MG63 (cell line): Measurements from ENCODE around the gene WASL. TPM values are rescaled to one million over a fixed set of nuclear protein-coding genes. Genes with fewer than 3 reads are reported as not detected.

Source experiments
- DNase-seq: peaks from one replicate; pipeline ENCODE4 v3.0.0-alpha.2; 2020
- H3K27me3 ChIP-seq: fragments of 250-450 bp; sonication (Bioruptor Pico); 2 replicates; pipeline ENCODE4 v1.5.1; 2020; ENCODE audit warnings: mild to moderate bottlenecking, moderate library complexity
- H3K36me3 ChIP-seq: fragments of 250-450 bp; sonication (Bioruptor Pico); 2 replicates; pipeline ENCODE4 v1.5.1; 2020; ENCODE audit warnings: mild to moderate bottlenecking, moderate library complexity
- H3K4me3 ChIP-seq: fragments of 250-450 bp; sonication (Bioruptor Pico); 2 replicates; pipeline ENCODE4 v1.5.1; 2020; ENCODE audit warnings: mild to moderate bottlenecking, moderate library complexity
- H3K9me3 ChIP-seq: fragments of 250-450 bp; sonication (Bioruptor Pico); 2 replicates; pipeline ENCODE4 v1.5.1; 2020; ENCODE audit warnings: mild to moderate bottlenecking, moderate library complexity
- total RNA-seq: library from RNA; depleted of rRNA; stranded (reverse); fragments of >200 nt; shearing (Covaris generic); gene quantifications from 2 replicates; pipeline ENCODE4 v1.2.3, GENCODE V29; 2014; ENCODE audit warnings: low replicate concordance

Gene WASL
- total RNA-seq, 1 experiment from 2014 or later: 1.4 TPM

DNA sequence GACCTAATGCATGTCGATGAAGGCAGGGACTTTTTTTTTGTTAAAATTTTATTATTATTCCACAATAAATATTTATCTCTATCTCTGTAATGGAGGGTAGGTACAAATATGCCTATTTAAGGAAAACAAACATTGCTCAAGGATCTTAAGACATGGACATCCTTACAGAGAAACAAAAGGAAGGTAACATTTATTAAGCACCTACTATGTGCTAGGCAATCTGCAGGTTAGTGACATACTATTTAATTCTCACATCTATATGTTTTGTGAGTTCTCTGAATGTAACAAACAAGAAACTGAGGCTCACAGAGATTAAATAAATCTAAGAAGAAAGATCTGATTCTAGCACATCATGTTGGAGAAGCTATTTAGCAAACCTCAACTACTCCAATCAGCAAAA is 61.1 kb downstream of the WASL start:
- no peak overlapping the region for H3K4me3 ChIP-seq
- H3K36me3 ChIP-seq: peaks cover 4% of the 10 kb centered on the region; the same call in 1 of the 2 replicates
- no peak for DNase-seq
- H3K27me3 ChIP-seq: no peaks in the 10 kb centered on the region
- no peaks in the 10 kb centered on the region for H3K9me3 ChIP-seq

DNA sequence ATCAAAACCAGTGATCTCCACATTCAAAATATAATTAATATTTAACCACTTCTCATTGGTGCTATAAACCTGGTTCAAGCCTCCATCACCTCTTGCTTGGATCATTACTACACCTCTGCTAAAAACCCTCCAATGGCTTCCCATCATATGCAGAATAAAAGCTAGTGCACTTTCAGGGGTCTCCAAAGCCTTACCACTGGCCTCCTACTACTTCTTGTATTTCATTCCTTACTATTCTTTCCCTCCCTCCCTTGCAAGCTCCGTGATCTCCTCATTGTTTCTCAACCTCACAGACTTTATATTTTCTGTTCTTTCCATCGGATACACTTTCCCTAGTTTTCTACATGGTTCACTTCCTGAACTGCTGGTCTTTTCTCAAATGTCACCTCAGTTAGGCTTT is 61.6 kb downstream of the WASL start:
- Histone ChIP-seq H3K27me3 (no peaks in the 10 kb centered on the region), H3K36me3 (peaks cover 3% of the 10 kb centered on the region; the same call in 1 of the 2 replicates), H3K4me3 (no peak overlapping the region), H3K9me3 (no peaks in the 10 kb centered on the region)
- no peak for DNase-seq

DNA sequence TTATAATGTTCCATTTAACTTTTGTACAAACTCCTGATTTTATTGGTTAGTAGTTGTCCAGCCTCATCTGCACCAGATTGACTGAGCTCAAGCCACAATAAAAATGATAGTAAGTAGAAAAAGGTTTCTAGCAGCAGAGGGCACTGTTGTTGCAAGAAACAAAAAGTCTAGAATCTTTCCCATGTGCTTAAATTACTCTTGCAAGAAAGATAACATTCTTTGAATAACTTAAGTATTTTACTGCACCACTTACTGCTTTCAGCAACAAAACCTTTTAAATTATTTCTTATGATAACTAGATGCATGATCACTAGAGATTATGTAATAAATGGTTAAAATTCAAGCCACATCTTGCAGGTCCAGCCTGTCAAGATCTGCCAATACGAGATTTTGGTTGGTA is 66.1 kb downstream of the WASL start:
- H3K4me3 ChIP-seq: no peak overlapping the region
- H3K36me3 ChIP-seq: peaks cover 9% of the 10 kb centered on the region
- no peak for DNase-seq
- H3K9me3 ChIP-seq: no peaks in the 10 kb centered on the region
- H3K27me3 ChIP-seq: no peaks in the 10 kb centered on the region

DNA sequence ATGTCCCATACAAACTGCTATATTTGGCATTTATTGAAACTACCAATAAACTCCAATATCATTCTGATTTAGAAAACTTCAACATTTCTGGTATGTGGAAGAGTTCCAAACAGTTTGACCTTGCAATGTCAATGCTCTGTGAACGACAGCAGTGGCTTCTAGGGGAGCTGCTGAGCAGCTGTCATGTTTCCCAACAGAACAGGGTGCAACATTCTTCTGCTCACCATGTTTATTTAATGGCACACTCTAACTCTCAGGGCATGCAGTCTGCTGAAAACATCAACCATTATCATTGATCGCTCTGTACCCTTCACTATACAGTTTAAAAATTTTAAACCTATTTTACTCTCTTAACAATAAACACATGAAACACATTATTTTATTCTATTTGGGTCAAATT is 67.2 kb downstream of the WASL start:
- H3K9me3 ChIP-seq: no peaks in the 10 kb centered on the region
- DNase-seq: no peak
- no peaks in the 10 kb centered on the region for H3K27me3 ChIP-seq
- no peak overlapping the region for H3K4me3 ChIP-seq
- H3K36me3 ChIP-seq: peaks cover 9% of the 10 kb centered on the region

DNA sequence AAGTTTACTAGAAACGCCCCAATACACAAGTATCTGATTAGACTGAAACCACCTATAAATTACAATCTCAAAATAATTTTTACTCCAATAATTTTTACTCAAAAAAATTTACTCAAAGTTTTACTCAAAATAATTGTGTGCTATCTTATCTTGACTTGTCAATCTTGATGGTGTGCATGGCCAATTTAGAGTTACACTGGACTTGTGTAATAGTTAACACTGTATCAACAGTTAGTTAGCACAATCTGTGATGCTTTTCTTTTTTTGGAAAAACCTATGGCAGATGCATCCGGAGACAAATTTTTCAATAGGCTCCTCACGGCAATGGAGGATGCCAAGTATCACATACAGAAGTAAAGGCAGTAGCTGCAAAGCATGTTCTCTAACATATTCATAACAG is 68.2 kb downstream of the WASL start:
- Histone ChIP-seq H3K27me3 (no peaks in the 10 kb centered on the region), H3K4me3 (no peak overlapping the region), H3K9me3 (no peaks in the 10 kb centered on the region), H3K36me3 (peaks cover 9% of the 10 kb centered on the region)
- no peak for DNase-seq

DNA sequence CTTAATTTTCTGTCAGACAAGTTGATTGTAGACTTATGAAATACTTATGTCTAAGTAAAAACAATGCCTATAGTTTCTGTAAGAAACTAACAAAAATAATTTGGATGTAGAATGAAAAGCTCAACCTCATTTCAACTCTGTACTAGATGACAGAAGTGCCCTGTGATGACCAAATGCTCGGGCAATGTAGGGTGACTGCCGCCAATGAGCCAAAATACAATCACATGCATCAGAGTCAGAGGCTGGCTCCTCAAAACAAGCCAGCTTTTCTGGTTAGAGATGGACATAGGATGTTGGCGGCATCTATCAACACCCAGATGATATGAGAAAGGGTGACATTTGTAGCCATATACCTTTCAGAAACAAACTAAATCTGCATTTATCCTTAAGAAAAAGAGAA is 69.2 kb downstream of the WASL start:
- Histone ChIP-seq H3K9me3 (no peaks in the 10 kb centered on the region), H3K27me3 (no peaks in the 10 kb centered on the region), H3K4me3 (no peak overlapping the region), H3K36me3 (peaks cover 9% of the 10 kb centered on the region)
- no peak for DNase-seq

DNA sequence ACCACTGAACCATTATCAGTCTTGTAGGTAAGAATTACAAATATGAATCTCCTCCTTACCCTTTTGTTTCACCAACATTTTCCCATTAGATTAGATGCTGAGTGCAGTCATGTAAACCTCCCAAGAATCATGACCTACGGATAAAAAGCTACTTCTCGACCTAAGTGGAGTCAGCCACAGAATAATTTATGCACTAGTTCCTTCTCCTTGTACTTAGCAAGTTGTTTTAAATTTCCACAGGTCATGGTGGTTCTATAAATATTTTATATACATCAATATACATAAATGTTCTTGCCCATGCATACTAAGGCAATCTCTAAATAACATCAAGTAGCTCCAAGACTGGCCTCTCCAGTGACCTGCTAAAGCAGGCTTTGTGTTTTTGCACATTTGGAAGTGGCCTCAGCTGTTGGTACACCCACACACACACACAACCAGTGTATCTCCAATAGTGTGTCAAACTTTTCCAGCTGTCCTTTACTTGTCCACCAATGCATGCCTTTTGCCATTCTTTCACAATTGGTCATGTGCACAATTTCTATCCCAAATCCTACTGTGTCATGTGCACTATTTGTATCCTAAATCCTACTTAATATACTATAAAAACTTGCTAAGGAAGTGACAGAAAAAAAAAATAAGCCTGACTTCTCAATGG is 71.6 kb downstream of the WASL start:
- no peaks in the 10 kb centered on the region for H3K9me3 ChIP-seq
- no peaks in the 10 kb centered on the region for H3K27me3 ChIP-seq
- peaks cover 5% of the 10 kb centered on the region for H3K36me3 ChIP-seq
- no peak for DNase-seq
- no peak overlapping the region for H3K4me3 ChIP-seq

DNA sequence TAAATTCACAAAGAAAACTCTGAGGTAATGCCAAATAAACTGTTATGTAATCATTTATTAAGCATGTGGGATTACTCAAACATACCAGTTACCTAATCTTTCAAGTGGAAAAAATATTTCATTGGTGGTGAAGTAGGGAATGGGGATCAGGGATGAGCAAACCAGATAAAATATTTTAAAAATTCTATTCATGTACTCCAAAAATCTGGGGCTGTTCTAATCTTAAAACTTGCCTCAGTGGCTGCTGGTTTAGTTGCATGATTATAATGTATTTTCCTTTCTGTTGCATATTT is 73.7 kb downstream of the WASL start:
- Histone ChIP-seq H3K4me3 (no peak overlapping the region), H3K27me3 (no peaks in the 10 kb centered on the region), H3K9me3 (no peaks in the 10 kb centered on the region), H3K36me3 (no peaks in the 10 kb centered on the region)
- no peak for DNase-seq

DNA sequence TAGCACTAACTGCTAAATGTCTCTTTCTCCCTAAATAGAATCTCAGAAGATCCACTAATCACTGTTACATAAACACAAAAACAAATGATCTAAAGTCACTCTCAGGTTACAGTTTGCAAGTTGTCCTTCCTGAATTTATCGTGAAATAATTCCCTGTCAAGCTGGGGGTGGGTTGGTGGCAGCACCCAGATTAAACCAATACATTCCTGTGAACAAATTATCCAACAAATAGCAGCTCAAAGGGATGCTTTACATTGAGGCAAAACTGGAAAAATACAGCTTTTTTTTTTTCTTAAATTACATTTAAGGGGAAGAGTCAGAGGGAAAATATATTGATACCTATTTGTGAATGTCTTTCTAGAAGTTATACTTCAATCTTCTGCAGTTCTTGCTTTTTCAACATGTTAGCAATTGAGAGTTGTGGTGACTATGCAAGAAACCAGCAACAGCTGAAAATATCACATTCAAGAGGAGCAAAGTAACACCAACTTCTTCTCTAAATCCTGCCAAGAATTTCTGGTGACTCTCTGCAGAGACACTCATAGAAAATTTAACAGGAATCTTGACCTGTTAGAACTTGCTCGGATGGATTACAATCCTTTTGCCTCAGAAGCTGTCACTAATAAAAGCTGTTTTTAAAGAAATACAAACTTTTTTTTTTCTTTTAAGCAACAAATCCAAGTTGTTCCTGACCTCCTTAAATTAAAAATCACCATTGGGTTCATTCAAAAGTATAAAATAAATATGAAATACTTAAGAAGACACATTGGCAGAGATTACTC is 74.2 kb downstream of the WASL start:
- no peaks in the 10 kb centered on the region for H3K36me3 ChIP-seq
- no peaks in the 10 kb centered on the region for H3K27me3 ChIP-seq
- H3K9me3 ChIP-seq: no peaks in the 10 kb centered on the region
- DNase-seq: no peak
- H3K4me3 ChIP-seq: no peak overlapping the region

DNA sequence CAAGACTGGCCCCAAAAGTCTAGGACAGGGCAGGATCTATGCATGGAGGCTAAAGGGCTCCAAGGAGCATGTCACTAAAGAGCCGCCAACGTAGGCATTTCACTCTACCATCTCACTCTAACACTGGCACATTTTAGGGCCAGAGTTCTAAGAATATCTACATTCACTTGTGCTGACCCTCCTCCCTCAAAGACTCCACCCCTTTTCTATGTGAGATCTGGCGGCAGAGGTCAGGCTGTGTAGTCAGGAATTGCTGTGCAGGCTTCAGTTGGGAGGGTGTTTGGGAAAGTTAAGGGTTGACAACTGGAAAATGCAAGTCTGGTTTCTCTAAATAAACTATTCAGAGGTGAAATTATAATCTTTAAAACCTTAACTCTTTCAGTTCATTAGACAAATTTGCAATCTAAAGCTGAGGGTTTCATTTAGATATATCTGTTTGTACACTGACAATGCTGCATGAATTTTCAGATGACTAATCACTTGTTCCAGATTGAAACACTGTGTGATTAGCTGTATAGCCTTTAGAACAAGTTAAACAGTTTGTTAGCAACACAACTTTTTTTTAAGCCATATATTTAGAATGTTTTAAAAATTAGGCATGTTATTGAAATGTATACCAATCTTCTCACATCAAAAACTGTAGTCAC is 74.9 kb downstream of the WASL start:
- Histone ChIP-seq H3K27me3 (no peaks in the 10 kb centered on the region), H3K36me3 (no peaks in the 10 kb centered on the region), H3K4me3 (no peak overlapping the region), H3K9me3 (no peaks in the 10 kb centered on the region)
- DNase-seq: no peak

DNA sequence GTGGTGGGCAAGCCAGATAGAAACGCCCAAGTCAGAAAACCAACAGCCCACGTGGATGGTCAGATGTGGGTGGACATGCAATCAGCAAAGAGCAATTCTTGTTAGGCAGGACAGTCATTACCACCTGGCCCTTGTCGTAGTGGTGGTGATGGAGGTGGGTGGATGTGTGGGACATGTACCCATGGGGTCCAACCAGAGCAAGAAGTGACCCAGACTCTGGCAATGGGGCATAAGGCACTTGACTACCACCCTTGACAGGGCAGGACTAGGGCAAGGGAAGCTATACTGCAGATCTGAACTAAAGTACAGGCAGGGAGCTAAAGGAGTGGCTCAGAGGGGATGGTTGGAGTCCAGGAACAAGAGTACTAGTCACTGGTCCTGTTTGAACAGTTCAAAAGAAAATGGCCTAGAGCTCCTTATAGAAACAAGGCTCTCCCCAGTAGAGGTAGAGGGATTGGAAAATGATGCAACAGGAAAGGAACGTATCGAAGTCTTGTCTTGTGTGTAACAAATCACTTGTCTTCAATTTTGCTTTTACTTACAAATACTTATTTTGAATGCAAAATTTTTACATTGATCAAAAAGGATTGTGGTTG is 75.6 kb downstream of the WASL start:
- DNase-seq: no peak
- Histone ChIP-seq H3K9me3 (no peaks in the 10 kb centered on the region), H3K27me3 (no peaks in the 10 kb centered on the region), H3K4me3 (no peak overlapping the region), H3K36me3 (no peaks in the 10 kb centered on the region)

DNA sequence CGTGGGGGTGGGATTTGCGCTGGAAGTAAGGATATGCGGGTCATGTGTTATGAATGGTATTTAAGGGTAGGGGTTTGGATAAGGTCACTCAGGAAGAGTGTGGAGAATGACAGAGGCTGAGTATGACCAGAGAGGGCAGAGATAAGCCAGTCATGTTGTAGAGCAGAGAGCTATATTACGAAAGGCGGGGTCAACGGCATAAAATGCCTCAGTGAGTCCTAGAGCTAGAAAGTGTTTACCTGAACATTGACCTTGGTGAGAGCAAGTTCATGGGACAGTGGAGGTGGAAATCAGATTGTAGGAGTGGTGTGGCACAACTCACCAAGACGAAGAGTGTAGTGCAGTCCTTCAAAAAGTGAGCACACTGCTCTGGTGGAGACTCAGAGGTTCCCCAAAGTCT is 79.3 kb downstream of the WASL start:
- Histone ChIP-seq H3K27me3 (no peaks in the 10 kb centered on the region), H3K36me3 (no peaks in the 10 kb centered on the region), H3K4me3 (no peak overlapping the region), H3K9me3 (no peaks in the 10 kb centered on the region)
- no peak for DNase-seq

DNA sequence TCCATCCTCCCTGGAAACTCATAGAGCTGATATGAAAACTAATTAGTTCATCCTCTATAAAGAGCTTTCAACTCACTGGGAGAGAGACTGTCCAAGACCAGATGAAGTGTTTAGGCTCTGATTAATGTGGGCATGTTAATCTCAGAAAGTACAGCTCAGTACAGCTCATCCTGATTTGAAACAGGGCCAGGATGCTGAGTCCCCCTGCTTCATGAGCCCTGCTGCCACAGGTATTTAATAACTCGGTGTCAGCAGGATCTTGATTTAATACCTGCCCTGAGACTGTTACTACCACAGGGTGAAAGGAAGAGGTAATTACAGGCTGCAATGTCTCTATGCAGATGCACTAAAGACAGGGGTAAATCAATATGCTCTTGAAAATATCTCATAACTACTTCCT is 82.3 kb downstream of the WASL start:
- Histone ChIP-seq H3K4me3 (no peak overlapping the region), H3K36me3 (no peaks in the 10 kb centered on the region), H3K27me3 (no peaks in the 10 kb centered on the region), H3K9me3 (no peaks in the 10 kb centered on the region)
- DNase-seq: no peak

DNA sequence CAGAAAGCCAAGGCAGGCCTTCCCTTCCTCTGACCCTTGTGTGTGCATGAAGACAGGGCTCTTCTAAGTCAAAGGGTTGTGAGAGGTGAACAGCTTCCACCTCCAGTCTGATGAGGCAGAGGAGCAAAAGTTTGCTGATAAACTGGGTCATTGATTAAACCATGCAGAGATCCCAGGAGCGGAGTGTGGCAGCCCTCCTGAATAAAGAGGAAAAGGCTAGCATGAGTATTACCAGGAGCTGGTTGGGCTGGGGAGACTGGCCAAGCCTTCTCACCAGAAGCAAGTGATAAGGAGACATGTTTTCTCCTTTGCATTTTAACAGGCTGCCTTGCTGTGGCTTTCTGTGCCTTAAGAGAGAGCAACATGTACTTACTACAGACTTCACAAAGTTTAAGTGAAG is 82.9 kb downstream of the WASL start:
- no peak for DNase-seq
- no peaks in the 10 kb centered on the region for H3K36me3 ChIP-seq
- H3K27me3 ChIP-seq: no peaks in the 10 kb centered on the region
- no peaks in the 10 kb centered on the region for H3K9me3 ChIP-seq
- H3K4me3 ChIP-seq: no peak overlapping the region

DNA sequence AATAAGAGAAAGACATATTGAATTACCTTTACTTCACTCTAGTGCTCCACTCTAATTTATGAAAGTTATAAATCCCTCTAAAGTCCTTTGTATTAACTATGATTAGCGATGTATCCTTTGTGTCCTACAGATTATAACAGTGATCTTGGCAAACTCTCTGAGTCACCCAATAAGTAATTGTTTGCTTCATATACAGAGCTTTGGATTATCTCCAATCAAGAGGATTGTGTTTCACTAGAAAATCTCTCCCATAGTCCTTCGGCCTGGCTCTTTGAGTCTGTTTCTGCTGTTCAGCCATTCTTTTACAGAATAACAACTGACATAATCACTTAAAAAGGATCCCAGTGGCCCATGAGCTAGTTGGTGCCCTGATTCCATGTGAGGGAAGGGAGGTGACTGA is 83.6 kb downstream of the WASL start:
- H3K9me3 ChIP-seq: no peaks in the 10 kb centered on the region
- no peaks in the 10 kb centered on the region for H3K27me3 ChIP-seq
- no peak overlapping the region for H3K4me3 ChIP-seq
- H3K36me3 ChIP-seq: no peaks in the 10 kb centered on the region
- no peak for DNase-seq

DNA sequence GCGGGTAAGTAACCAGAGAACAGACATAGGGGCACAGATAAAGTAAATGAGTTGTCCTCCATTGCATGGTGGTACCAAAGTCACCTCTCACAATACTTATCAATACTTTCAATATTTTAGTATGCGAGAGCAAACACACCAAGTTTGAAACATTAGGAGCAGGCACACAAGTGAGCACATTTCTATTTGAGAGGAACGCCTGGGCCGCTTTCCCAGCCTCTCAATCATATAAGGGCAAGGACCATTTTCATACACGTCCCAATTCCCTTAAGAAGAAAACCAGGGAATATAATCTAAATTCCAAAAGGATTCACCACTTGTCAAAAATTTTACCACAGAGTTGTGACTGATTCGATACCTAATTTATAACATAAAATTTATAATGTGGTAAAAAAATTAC is 85.6 kb downstream of the WASL start:
- no peak for DNase-seq
- H3K36me3 ChIP-seq: no peaks in the 10 kb centered on the region
- no peak overlapping the region for H3K4me3 ChIP-seq
- no peaks in the 10 kb centered on the region for H3K9me3 ChIP-seq
- no peaks in the 10 kb centered on the region for H3K27me3 ChIP-seq

DNA sequence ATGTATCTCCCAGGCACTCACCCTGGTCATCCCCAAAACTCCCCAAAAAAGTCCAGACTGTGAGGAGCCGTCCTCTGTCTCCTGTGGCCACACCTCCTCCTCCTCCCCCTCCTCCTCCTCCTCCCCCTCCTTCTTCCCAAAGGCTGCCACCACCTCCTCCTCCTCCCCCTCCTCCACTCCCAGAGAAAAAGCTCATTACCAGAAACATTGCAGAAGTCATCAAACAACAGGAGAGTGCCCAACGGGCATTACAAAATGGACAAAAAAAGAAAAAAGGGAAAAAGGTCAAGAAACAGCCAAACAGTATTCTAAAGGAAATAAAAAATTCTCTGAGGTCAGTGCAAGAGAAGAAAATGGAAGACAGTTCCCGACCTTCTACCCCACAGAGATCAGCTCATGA is 86.0 kb downstream of the WASL start:
- Histone ChIP-seq H3K4me3 (no peak overlapping the region), H3K27me3 (no peaks in the 10 kb centered on the region), H3K9me3 (no peaks in the 10 kb centered on the region), H3K36me3 (no peaks in the 10 kb centered on the region)
- DNase-seq: no peak

DNA sequence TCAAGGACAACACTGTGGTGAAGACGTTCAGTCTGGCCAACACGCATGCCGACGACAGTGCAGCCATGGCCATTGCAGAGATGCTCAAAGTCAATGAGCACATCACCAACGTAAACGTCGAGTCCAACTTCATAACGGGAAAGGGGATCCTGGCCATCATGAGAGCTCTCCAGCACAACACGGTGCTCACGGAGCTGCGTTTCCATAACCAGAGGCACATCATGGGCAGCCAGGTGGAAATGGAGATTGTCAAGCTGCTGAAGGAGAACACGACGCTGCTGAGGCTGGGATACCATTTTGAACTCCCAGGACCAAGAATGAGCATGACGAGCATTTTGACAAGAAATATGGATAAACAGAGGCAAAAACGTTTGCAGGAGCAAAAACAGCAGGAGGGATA is 86.5 kb downstream of the WASL start:
- Histone ChIP-seq H3K27me3 (no peaks in the 10 kb centered on the region), H3K36me3 (no peaks in the 10 kb centered on the region), H3K4me3 (no peak overlapping the region), H3K9me3 (no peaks in the 10 kb centered on the region)
- no peak for DNase-seq
